OCI-LY1 (cell line): ENCODE results near the gene XRN2.

Experiments
- H2AFZ ChIP-seq: fragments of 200-600 bp; sonication (generic), shearing (Covaris generic); 2 replicates; pipeline ENCODE4 v1.6.0; 2014; ENCODE audit warnings: antibody characterized with exemption, mild to moderate bottlenecking, low read length
- H3F3A ChIP-seq: fragments of 200-600 bp; sonication (generic), shearing (Covaris generic); 2 replicates; pipeline ENCODE4 v1.6.0; 2014; ENCODE audit warnings: mild to moderate bottlenecking, antibody characterized with exemption, low read length, moderate library complexity; ENCODE audit not compliant: insufficient read depth
- H3K27ac ChIP-seq: fragments of 200-600 bp; sonication (generic); 2 replicates; pipeline ENCODE4 v1.5.1; 2014; ENCODE audit warnings: low read length, mixed run types, mild to moderate bottlenecking, low read depth; ENCODE audit not compliant: poor library complexity, severe bottlenecking
- H3K27me3 ChIP-seq: fragments of 200-600 bp; sonication (generic); 2 replicates; pipeline ENCODE4 v1.6.0; 2014; ENCODE audit warnings: antibody characterized with exemption, mild to moderate bottlenecking, low read length, moderate library complexity; ENCODE audit not compliant: insufficient read depth
- H3K36me3 ChIP-seq: fragments of 200-600 bp; sonication (generic); 2 replicates; pipeline ENCODE4 v1.6.1; 2014; ENCODE audit warnings: mild to moderate bottlenecking, antibody characterized with exemption, low read length, moderate library complexity, mixed read lengths; ENCODE audit not compliant: insufficient read depth
- H3K4me1 ChIP-seq: fragments of 200-600 bp; sonication (generic); 2 replicates; pipeline ENCODE4 v1.5.1; 2014; ENCODE audit warnings: mild to moderate bottlenecking, low read length, moderate library complexity; ENCODE audit not compliant: insufficient read depth, severe bottlenecking
- H3K4me2 ChIP-seq: fragments of 200-600 bp; sonication (generic), shearing (Covaris generic); 2 replicates; pipeline ENCODE4 v1.6.1; 2014; ENCODE audit warnings: low read length
- H3K4me3 ChIP-seq: fragments of 200-600 bp; sonication (generic); 2 replicates; pipeline ENCODE4 v1.5.1; 2014; ENCODE audit warnings: low read length, low read depth, mild to moderate bottlenecking, mixed read lengths; ENCODE audit not compliant: poor library complexity, severe bottlenecking
- H3K79me2 ChIP-seq: fragments of 200-600 bp; shearing (Covaris generic); 2 replicates; pipeline ENCODE4 v1.6.1; 2016; ENCODE audit warnings: mixed run types, low read length, mixed read lengths; ENCODE audit not compliant: insufficient read depth
- H3K9ac ChIP-seq: fragments of 200-600 bp; sonication (generic), shearing (Covaris generic); 2 replicates; pipeline ENCODE4 v1.6.1; 2014; ENCODE audit warnings: mild to moderate bottlenecking, low read length, mixed read lengths
- H3K9me2 ChIP-seq: fragments of 200-600 bp; sonication (generic), shearing (Covaris generic); 2 replicates; pipeline ENCODE4 v1.6.1; 2014; ENCODE audit warnings: low read depth, mild to moderate bottlenecking, low read length, mixed read lengths
- H3K9me3 ChIP-seq: fragments of 200-600 bp; shearing (Covaris generic); 2 replicates; pipeline ENCODE4 v1.6.1; 2014; ENCODE audit warnings: low read length, mixed read lengths
- H4K20me1 ChIP-seq: fragments of 200-600 bp; sonication (generic), shearing (Covaris generic); 2 replicates; pipeline ENCODE4 v1.6.0; 2016; ENCODE audit warnings: mild to moderate bottlenecking, low read length; ENCODE audit not compliant: insufficient read depth
- EZH2 ChIP-seq: fragments of 200-600 bp; sonication (generic), shearing (Covaris generic); IDR thresholded peaks from 2 replicates; pipeline ENCODE4 v1.8.0; 2017; ENCODE audit warnings: borderline replicate concordance, mixed run types, mild to moderate bottlenecking, antibody characterized with exemption, low read length, moderate library complexity, mixed read lengths
- TF ChIP-seq, protein P1 (sequence below): fragments of 200-600 bp; sonication (generic), shearing (Covaris generic); IDR thresholded peaks from 2 replicates; pipeline ENCODE4 v1.5.1; 2017; ENCODE audit warnings: mild to moderate bottlenecking, antibody characterized with exemption, low read length, moderate library complexity, mixed read lengths

XRN2 gene

DNA sequence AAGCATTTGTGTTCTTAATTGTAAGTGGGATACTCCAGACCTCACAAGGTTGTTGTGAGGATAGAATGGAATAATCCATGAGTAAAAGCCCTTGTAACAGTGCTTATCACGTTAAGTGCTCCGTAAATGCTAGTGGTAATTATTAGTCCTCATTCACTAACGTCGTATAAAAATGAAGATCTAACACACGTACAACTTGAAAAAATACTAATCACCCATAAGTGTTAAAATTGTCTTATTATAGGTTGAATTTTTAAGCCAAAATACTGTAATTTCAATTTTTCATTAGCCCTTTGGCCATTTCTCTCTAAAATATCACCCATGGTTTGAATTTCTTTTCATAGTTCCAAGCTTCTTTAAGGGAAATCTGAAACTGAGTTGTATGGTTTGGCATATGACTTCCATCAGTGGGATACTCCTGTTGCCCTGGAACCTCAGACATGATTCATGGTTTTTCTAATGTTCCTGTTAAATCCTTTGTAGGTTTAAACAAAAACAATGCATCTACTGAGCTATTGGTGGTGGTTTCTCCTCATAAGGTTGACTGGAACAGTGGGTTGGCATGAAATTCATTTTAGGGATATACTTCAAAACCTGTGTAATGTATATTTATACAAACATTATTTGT, 19.1 kb downstream of the XRN2 start:
- no peak overlapping the region for H3K27ac ChIP-seq
- H3K4me1 ChIP-seq = peaks cover 9% of the 10 kb centered on the region
- peaks cover 7% of the 10 kb centered on the region; the same call in 1 of the 2 replicates for H3K9me3 ChIP-seq
- H3K4me3 ChIP-seq = no peak overlapping the region
- peaks cover 17% of the 10 kb centered on the region; the same call in 1 of the 2 replicates for H3K36me3 ChIP-seq
- no peak overlapping the region for H2AFZ ChIP-seq
- H3K9me2 ChIP-seq = no peaks in the 10 kb centered on the region
- no peaks in the 10 kb centered on the region for H3K27me3 ChIP-seq
- no peak overlapping the region for H3K9ac ChIP-seq
- H3K79me2 ChIP-seq = peaks cover 96% of the 10 kb centered on the region
- H3K4me2 ChIP-seq = no peak overlapping the region
- no peaks in the 10 kb centered on the region for H3F3A ChIP-seq
- no peaks in the 10 kb centered on the region for H4K20me1 ChIP-seq
- TF ChIP-seq EZH2 = no peak
- TF ChIP-seq, protein P1, sequence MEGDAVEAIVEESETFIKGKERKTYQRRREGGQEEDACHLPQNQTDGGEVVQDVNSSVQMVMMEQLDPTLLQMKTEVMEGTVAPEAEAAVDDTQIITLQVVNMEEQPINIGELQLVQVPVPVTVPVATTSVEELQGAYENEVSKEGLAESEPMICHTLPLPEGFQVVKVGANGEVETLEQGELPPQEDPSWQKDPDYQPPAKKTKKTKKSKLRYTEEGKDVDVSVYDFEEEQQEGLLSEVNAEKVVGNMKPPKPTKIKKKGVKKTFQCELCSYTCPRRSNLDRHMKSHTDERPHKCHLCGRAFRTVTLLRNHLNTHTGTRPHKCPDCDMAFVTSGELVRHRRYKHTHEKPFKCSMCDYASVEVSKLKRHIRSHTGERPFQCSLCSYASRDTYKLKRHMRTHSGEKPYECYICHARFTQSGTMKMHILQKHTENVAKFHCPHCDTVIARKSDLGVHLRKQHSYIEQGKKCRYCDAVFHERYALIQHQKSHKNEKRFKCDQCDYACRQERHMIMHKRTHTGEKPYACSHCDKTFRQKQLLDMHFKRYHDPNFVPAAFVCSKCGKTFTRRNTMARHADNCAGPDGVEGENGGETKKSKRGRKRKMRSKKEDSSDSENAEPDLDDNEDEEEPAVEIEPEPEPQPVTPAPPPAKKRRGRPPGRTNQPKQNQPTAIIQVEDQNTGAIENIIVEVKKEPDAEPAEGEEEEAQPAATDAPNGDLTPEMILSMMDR = no peak

DNA sequence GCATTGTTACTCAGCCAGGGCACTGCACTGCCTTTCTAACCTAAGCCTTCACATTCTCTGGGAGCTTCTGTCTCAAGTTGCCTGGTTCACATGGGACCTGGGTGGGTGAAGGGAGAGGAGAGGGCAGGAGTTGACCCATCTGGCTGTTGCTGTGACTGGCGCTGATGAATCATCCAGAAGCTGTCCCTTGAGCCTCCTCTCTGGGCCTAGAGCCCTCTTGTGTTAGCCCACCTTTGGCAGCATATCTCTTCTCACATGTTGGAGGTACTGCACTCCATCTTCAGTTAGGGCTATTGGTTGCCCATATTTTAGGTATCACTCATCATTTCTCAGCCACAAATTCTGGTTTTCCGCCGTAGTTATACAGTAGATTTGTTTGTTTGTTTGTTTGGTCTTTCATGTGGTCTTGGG, 19.8 kb downstream of the XRN2 start:
- H3F3A ChIP-seq = no peaks in the 10 kb centered on the region
- H3K4me2 ChIP-seq = no peak overlapping the region
- no peak overlapping the region for H2AFZ ChIP-seq
- no peaks in the 10 kb centered on the region for H4K20me1 ChIP-seq
- peaks cover 19% of the 10 kb centered on the region; the same call in 1 of the 2 replicates for H3K36me3 ChIP-seq
- H3K4me1 ChIP-seq = peaks cover 9% of the 10 kb centered on the region
- H3K79me2 ChIP-seq = peaks cover 95% of the 10 kb centered on the region
- no peak overlapping the region for H3K4me3 ChIP-seq
- H3K9me3 ChIP-seq = peaks cover 7% of the 10 kb centered on the region; the same call in 1 of the 2 replicates
- H3K9ac ChIP-seq = no peak overlapping the region
- no peaks in the 10 kb centered on the region for H3K9me2 ChIP-seq
- H3K27me3 ChIP-seq = no peaks in the 10 kb centered on the region
- no peak for TF ChIP-seq EZH2
- TF ChIP-seq, protein P1 = no peak
- H3K27ac ChIP-seq = no peak overlapping the region

DNA sequence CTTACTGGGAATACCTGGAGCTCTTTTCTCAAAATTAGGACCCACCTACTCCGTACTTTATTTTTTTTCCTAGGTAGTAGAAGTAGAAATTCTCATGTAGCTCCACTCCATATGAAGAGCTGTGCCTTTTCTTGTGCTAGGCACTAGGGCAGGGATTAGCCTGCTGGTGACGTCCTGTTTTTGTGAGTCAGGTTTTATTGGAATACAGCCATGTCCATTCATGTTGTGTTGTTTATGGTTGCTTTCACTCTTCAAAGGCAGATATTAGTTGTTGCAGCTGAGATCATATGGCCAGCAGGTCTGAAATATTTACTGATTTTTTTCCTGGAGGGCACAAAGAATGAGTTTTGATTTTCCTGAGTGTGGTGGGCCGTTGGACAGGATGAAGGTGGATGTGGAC, 20.5 kb downstream of the XRN2 start:
- H3K27me3 ChIP-seq = no peaks in the 10 kb centered on the region
- H3K79me2 ChIP-seq = peaks cover 95% of the 10 kb centered on the region
- H3K9me2 ChIP-seq = no peaks in the 10 kb centered on the region
- H4K20me1 ChIP-seq = no peaks in the 10 kb centered on the region
- H2AFZ ChIP-seq = no peak overlapping the region
- TF ChIP-seq, protein P1 = no peak
- TF ChIP-seq EZH2 = no peak
- H3K4me3 ChIP-seq = no peak overlapping the region
- H3K27ac ChIP-seq = no peak overlapping the region
- peaks cover 9% of the 10 kb centered on the region for H3K4me1 ChIP-seq
- H3K9ac ChIP-seq = no peak overlapping the region
- peaks cover 25% of the 10 kb centered on the region; the same call in 1 of the 2 replicates for H3K36me3 ChIP-seq
- no peak overlapping the region for H3K4me2 ChIP-seq
- no peaks in the 10 kb centered on the region for H3F3A ChIP-seq
- H3K9me3 ChIP-seq = peaks cover 7% of the 10 kb centered on the region; the same call in 1 of the 2 replicates
